ENCODE measurements around the gene ILDR2.

ILDR2 gene

DNA sequence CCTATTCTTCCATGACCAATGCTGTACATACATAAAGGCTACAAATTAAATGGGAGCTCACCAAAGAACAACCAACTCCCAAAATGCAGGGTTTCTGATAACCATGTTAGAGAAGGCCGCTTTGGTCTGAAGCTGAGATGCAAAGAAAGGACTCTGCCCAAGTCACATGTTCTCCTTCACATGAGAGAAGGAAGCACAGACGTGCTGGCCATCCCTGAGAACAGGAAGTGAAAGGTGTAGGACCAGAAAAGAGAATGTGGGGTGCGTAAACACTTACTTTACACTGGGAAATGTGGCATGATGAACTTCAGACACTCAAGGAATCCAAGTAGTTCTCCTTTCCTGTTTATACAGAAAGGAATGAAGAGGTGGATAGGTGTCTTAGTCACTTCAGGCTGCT is 67.6 kb downstream of the ILDR2 start:
- no peaks in the 10 kb centered on the region for H3K4me1 ChIP-seq (ENCODE audit: insufficient read depth, low read length)
- H3K27ac ChIP-seq (ENCODE audit: low read depth, low read length) = no peak overlapping the region
- H3K36me3 ChIP-seq (ENCODE audit: insufficient read depth, low read length) = no peaks in the 10 kb centered on the region
- no peaks in the 10 kb centered on the region for H3K27me3 ChIP-seq (ENCODE audit: insufficient read depth, low read length)
- H3K9ac ChIP-seq (ENCODE audit: low read depth, low read length) = no peak overlapping the region
- H3K4me3 ChIP-seq (ENCODE audit: low read length) = no peak overlapping the region
- 85% methylated on average over 3 of the region's 3 CpGs for WGBS
- peaks cover 17% of the 10 kb centered on the region for H3K9me3 ChIP-seq (ENCODE audit: insufficient read depth, low read depth, low read length)

DNA sequence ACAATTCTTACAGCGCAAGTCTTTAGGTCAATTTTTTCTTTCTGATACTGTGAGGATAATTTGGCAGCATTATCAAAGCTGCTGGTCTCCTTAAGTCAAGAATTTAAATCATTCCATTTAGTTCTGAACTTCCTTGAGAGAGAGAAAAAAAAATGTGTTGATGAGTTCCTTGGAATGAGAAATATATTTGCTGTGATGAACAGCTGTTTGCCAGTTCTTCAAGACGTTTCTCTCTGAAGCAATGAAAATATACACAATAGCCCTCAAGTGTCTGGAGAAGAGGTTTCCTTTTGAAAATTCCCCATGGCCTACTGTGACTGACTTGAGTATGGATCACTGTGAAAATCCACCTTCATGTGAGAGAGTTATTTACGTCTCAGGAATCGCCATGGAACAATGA is 68.3 kb downstream of the ILDR2 start:
- Histone ChIP-seq H3K4me1 (ENCODE audit: insufficient read depth, low read length) (no peaks in the 10 kb centered on the region), H3K36me3 (ENCODE audit: insufficient read depth, low read length) (no peaks in the 10 kb centered on the region), H3K9me3 (ENCODE audit: insufficient read depth, low read depth, low read length) (peaks cover 15% of the 10 kb centered on the region), H3K4me3 (ENCODE audit: low read length) (no peak overlapping the region), H3K27ac (ENCODE audit: low read depth, low read length) (no peak overlapping the region), H3K9ac (ENCODE audit: low read depth, low read length) (no peak overlapping the region), H3K27me3 (ENCODE audit: insufficient read depth, low read length) (no peaks in the 10 kb centered on the region)
- 97% methylated on average over 3 of the region's 4 CpGs for WGBS

DNA sequence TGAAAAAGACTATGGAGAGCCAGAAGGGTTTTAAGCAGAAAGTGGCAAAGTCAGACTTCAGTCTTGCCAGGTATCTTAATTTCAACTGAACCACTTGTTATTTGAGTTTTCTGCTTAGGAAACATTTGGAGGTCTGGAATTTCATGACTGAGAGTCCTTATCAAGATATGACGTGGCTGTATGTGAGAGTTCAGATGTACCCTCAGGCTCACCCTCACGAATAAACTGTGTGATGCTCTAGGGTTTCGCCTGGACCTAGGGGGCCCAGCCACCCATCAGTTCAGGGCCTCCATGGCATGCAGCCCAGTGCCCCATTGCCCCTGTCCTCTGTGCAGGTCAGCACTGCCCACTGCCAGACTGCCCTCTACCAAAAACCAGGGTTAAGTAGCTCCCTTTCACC is 68.7 kb downstream of the ILDR2 start:
- Histone ChIP-seq H3K36me3 (ENCODE audit: insufficient read depth, low read length) (no peaks in the 10 kb centered on the region), H3K27me3 (ENCODE audit: insufficient read depth, low read length) (no peaks in the 10 kb centered on the region), H3K27ac (ENCODE audit: low read depth, low read length) (no peak overlapping the region), H3K9ac (ENCODE audit: low read depth, low read length) (no peak overlapping the region), H3K4me3 (ENCODE audit: low read length) (no peak overlapping the region), H3K4me1 (ENCODE audit: insufficient read depth, low read length) (no peaks in the 10 kb centered on the region), H3K9me3 (ENCODE audit: insufficient read depth, low read depth, low read length) (peaks cover 11% of the 10 kb centered on the region)
- 96% methylated on average over 3 of the region's 3 CpGs for WGBS

DNA sequence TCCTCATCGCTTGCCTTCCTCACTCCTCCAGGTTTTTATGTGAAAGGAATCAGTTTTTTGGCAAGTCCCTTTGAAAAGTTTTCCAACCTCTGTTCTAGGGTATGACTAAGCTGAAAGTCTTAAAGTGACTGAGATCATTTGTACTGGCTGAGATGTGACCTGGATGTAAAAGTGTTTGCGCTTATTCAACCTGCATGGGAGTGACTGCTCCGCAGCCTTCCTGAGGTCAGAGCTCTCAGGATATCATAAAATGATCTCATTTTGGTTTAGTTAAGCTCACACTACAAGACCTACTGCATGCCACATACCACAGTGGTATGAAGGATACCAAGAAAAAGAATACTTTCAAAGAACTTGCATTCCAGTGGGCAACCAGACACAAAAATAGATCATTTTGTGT is 69.4 kb downstream of the ILDR2 start:
- no peak overlapping the region for H3K4me3 ChIP-seq (ENCODE audit: low read length)
- no peaks in the 10 kb centered on the region for H3K36me3 ChIP-seq (ENCODE audit: insufficient read depth, low read length)
- no peak overlapping the region for H3K9ac ChIP-seq (ENCODE audit: low read depth, low read length)
- no peak overlapping the region for H3K27ac ChIP-seq (ENCODE audit: low read depth, low read length)
- H3K9me3 ChIP-seq (ENCODE audit: insufficient read depth, low read depth, low read length) = peaks cover 4% of the 10 kb centered on the region; the same call in 1 of the 2 replicates
- H3K4me1 ChIP-seq (ENCODE audit: insufficient read depth, low read length) = no peaks in the 10 kb centered on the region
- 98% methylated on average over 3 of the region's 3 CpGs for WGBS
- no peaks in the 10 kb centered on the region for H3K27me3 ChIP-seq (ENCODE audit: insufficient read depth, low read length)

DNA sequence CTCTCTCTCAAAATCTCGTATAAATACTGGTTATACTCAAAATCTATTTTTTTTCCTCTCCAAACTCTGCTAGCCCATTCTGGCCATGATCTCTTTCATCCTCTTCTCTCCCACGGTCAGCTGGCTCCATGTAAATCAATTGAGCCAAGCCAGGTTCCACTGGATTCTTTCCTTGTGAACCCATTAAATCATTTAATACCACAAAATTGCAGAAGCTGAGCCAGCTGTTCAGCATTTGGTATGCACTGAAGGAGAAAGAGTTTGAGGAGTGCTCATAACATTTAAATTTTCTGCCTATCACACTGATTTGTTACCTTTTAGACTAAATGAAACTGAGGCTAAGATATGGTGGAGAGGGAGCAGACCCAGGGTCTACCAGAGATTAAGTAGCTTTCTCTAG is 70.2 kb downstream of the ILDR2 start:
- Histone ChIP-seq H3K27me3 (ENCODE audit: insufficient read depth, low read length) (no peaks in the 10 kb centered on the region), H3K4me3 (ENCODE audit: low read length) (no peak overlapping the region), H3K36me3 (ENCODE audit: insufficient read depth, low read length) (no peaks in the 10 kb centered on the region), H3K9me3 (ENCODE audit: insufficient read depth, low read depth, low read length) (no peaks in the 10 kb centered on the region), H3K27ac (ENCODE audit: low read depth, low read length) (no peak overlapping the region), H3K4me1 (ENCODE audit: insufficient read depth, low read length) (no peaks in the 10 kb centered on the region), H3K9ac (ENCODE audit: low read depth, low read length) (no peak overlapping the region)
- WGBS = 91% methylated on average over 2 of the region's 2 CpGs

DNA sequence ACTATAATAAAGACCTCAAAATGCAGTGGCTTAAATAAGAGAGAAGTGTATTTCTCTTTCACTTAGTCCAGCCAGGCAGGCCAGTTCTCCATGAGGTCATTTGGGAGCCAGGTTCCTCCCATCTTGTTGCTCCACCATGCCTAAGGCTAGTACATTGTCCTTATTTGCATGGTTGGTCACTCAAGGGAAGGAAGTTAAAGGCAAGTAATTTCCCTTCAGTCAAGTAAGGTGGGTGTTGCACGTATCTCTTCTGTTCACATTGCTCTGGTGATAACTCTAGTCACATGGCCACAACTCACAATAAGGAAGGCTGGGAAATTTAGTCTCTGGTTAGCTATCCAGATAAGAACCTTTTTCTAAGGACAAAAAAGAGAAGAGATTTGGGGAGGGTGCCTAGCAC is 72.1 kb downstream of the ILDR2 start:
- H3K9me3 ChIP-seq (ENCODE audit: insufficient read depth, low read depth, low read length) = peaks cover 4% of the 10 kb centered on the region; the same call in 1 of the 2 replicates
- no peak overlapping the region for H3K9ac ChIP-seq (ENCODE audit: low read depth, low read length)
- H3K4me3 ChIP-seq (ENCODE audit: low read length) = no peak overlapping the region
- H3K36me3 ChIP-seq (ENCODE audit: insufficient read depth, low read length) = no peaks in the 10 kb centered on the region
- 90% methylated on average over 1 of the region's 1 CpG for WGBS
- H3K27me3 ChIP-seq (ENCODE audit: insufficient read depth, low read length) = no peaks in the 10 kb centered on the region
- H3K4me1 ChIP-seq (ENCODE audit: insufficient read depth, low read length) = no peaks in the 10 kb centered on the region
- H3K27ac ChIP-seq (ENCODE audit: low read depth, low read length) = no peak overlapping the region

DNA sequence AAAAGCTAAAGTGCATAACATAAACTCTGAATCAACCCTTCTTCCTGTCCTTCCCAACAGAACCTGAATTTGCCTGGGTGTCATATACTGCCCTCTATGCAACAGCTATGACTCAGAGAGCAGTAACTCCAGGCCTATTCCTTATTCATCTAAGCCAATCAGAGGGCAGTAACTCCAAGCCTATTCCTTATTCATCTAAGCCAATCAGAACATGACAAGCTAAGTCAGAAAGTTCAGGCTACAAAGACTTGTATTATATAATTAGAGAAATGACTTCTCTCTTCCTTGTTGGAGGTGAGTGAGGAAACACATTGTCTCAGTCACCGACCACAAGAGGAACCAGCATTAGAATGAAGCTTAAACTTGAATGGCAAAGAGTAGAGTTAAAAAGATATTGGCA is 73.1 kb downstream of the ILDR2 start:
- H3K4me1 ChIP-seq (ENCODE audit: insufficient read depth, low read length) = no peaks in the 10 kb centered on the region
- no peaks in the 10 kb centered on the region for H3K27me3 ChIP-seq (ENCODE audit: insufficient read depth, low read length)
- no peak overlapping the region for H3K27ac ChIP-seq (ENCODE audit: low read depth, low read length)
- H3K9me3 ChIP-seq (ENCODE audit: insufficient read depth, low read depth, low read length) = peaks cover 14% of the 10 kb centered on the region
- no peak overlapping the region for H3K9ac ChIP-seq (ENCODE audit: low read depth, low read length)
- 0 out of 2 replicates have a peak, but pooled peaks cover 3% of the 10 kb centered on the region for H3K36me3 ChIP-seq (ENCODE audit: insufficient read depth, low read length)
- no peak overlapping the region for H3K4me3 ChIP-seq (ENCODE audit: low read length)
- 100% methylated on average over 1 of the region's 1 CpG for WGBS

DNA sequence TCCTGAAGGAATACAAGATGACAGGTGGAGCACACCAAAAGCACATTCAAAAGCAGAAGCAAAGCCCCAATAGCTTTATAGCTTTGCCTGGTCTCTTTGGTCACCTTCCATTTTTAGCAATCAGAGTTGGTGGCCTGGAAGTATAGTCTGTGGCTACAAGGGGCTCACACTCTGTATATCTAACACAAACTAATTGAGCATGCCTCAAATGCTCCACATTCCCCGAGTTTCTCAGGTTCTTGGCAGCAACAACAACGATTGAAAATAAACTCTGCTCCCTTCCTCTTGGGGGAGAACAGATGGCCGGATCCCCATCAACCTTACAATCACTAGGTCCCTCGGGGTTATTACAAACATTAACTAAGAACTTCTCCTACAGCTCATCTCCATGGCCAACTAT is 74.4 kb downstream of the ILDR2 start:
- H3K36me3 ChIP-seq (ENCODE audit: insufficient read depth, low read length) = 0 out of 2 replicates have a peak, but pooled peaks cover 3% of the 10 kb centered on the region
- WGBS = 68% methylated on average over 4 of the region's 4 CpGs
- H3K9me3 ChIP-seq (ENCODE audit: insufficient read depth, low read depth, low read length) = peaks cover 19% of the 10 kb centered on the region
- no peak overlapping the region for H3K4me3 ChIP-seq (ENCODE audit: low read length)
- H3K27me3 ChIP-seq (ENCODE audit: insufficient read depth, low read length) = no peaks in the 10 kb centered on the region
- no peaks in the 10 kb centered on the region for H3K4me1 ChIP-seq (ENCODE audit: insufficient read depth, low read length)
- H3K9ac ChIP-seq (ENCODE audit: low read depth, low read length) = no peak overlapping the region
- no peak overlapping the region for H3K27ac ChIP-seq (ENCODE audit: low read depth, low read length)

DNA sequence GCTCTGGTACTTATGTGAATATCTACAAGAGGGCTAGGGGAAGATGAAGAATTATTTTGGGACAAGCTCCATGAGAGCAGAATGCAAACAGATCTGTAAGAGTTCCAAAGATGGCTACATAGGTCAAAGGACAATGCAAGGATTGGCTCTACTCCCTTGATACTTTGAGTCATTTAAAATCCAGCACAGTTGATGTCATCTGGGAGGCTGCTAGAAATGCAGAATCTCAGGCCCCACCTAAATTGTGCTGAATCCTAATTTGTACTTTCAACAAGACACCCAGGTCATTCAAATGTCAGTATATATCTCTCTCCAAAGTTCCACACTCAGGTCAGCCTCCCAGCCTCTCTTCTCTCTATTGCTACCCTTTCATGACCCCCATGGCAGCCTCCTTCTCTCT is 75.6 kb downstream of the ILDR2 start:
- Histone ChIP-seq H3K4me3 (ENCODE audit: low read length) (no peak overlapping the region), H3K27me3 (ENCODE audit: insufficient read depth, low read length) (no peaks in the 10 kb centered on the region), H3K27ac (ENCODE audit: low read depth, low read length) (no peak overlapping the region), H3K9me3 (ENCODE audit: insufficient read depth, low read depth, low read length) (peaks cover 19% of the 10 kb centered on the region), H3K4me1 (ENCODE audit: insufficient read depth, low read length) (no peaks in the 10 kb centered on the region), H3K9ac (ENCODE audit: low read depth, low read length) (no peak overlapping the region), H3K36me3 (ENCODE audit: insufficient read depth, low read length) (0 out of 2 replicates have a peak, but pooled peaks cover 3% of the 10 kb centered on the region)

DNA sequence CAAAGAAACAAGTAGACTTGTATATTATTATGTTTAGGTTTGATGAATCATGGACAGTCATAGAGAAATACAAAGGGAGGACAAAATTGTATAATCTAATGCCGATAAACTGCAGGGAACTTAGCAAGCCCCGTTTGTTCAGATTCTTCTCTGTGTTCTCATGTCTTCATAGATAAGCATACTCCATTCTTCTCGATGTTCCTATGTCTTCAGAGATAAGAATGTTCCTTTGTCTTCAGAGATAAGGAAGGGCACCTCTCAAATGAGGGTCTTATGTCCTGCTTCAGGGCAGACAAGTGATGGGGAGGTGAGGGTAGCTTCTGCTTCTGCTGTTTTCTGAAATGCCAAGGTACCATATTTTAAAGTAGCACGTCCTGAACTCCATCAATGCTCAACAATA is 79.6 kb downstream of the ILDR2 start:
- Histone ChIP-seq H3K27ac (ENCODE audit: low read depth, low read length) (no peak overlapping the region), H3K9me3 (ENCODE audit: insufficient read depth, low read depth, low read length) (peaks cover 19% of the 10 kb centered on the region), H3K9ac (ENCODE audit: low read depth, low read length) (no peak overlapping the region), H3K4me3 (ENCODE audit: low read length) (no peak overlapping the region), H3K4me1 (ENCODE audit: insufficient read depth, low read length) (no peaks in the 10 kb centered on the region), H3K36me3 (ENCODE audit: insufficient read depth, low read length) (0 out of 2 replicates have a peak, but pooled peaks cover 3% of the 10 kb centered on the region), H3K27me3 (ENCODE audit: insufficient read depth, low read length) (no peaks in the 10 kb centered on the region)
- 93% methylated on average over 3 of the region's 4 CpGs for WGBS

DNA sequence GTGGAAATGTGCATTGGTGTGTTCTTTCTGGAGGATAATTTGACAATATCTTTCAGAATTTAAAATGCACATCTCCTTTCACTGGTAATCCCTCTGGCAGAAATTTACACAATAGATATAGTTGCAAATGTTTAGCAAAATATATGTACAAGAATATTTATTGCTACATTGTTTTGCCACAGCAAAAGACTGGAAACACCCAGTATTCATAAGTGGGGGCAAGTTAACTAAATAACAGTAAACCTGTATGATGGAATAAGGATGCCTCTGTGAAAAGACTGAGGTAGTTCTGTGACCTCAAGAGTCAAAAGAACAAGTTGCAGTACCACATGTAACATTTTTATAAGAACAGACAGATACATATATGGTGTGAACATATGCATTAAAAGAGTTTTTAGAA is 85.6 kb downstream of the ILDR2 start:
- Histone ChIP-seq H3K9ac (ENCODE audit: low read depth, low read length) (no peak overlapping the region), H3K9me3 (ENCODE audit: insufficient read depth, low read depth, low read length) (no peaks in the 10 kb centered on the region), H3K4me1 (ENCODE audit: insufficient read depth, low read length) (no peaks in the 10 kb centered on the region), H3K36me3 (ENCODE audit: insufficient read depth, low read length) (no peaks in the 10 kb centered on the region), H3K4me3 (ENCODE audit: low read length) (no peak overlapping the region), H3K27me3 (ENCODE audit: insufficient read depth, low read length) (peaks cover 8% of the 10 kb centered on the region), H3K27ac (ENCODE audit: low read depth, low read length) (no peak overlapping the region)

DNA sequence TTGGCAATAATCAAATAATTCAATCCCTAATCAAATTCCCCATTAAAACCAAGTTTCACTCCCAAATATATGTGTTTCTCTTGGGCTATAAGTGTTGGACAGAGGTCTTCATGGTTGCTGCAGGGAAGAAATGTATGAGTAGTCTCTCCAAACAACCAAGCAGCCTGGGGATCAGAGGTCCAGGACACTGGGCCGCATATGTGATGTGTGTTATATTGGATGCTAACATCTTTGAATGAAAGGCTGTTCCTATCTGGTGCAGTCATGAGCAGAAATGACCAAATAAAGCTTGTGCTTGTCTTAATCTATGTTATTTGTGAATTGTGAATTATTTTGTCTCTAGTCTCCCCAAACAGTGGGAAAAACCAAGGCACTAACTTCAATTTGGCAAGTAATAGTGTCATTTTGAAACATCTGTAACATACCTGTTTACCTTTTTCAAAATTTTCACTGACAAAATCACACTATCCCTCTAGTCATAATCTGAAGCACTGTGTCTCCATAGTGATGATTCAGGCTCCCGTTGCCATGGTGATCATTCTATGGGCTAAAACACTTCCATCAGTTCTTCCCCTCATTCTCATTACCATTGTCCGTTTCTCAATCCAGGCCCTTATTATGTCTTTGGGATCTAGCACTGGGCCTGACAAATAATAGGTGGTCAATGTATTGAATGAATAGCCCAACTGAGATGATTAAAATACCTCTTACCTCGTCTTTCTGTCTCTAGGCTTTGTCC is 86.8 kb downstream of the ILDR2 start:
- Histone ChIP-seq H3K27ac (ENCODE audit: low read depth, low read length) (no peak overlapping the region), H3K36me3 (ENCODE audit: insufficient read depth, low read length) (no peaks in the 10 kb centered on the region), H3K27me3 (ENCODE audit: insufficient read depth, low read length) (peaks cover 19% of the 10 kb centered on the region), H3K9me3 (ENCODE audit: insufficient read depth, low read depth, low read length) (no peaks in the 10 kb centered on the region), H3K4me3 (ENCODE audit: low read length) (no peak overlapping the region), H3K9ac (ENCODE audit: low read depth, low read length) (no peak overlapping the region), H3K4me1 (ENCODE audit: insufficient read depth, low read length) (no peaks in the 10 kb centered on the region)
- WGBS = 92% methylated on average over 3 of the region's 4 CpGs
